Measurements from ENCODE around the gene DOCK3.

GRCh38 chr3:51075221-51075775 is 400.6 kb downstream of the DOCK3 start:
- TF ChIP-seq POLR2A (IDR thresholded peaks at IDR 0.05) = no peak
- TF ChIP-seq CTCF (IDR thresholded peaks at IDR 0.05) = no peak

All from gastroesophageal sphincter (tissue), 3 donors.